Measurements from ENCODE around the gene CLCN7.
"Not testable (repeated sequence)": the region's sequence is repeated elsewhere in the genome, so short reads cannot be mapped to it uniquely, and the experiment has no call there.

Gene CLCN7

GRCh38 chr16:1446296-1447080 lies 28.3 kb downstream of the CLCN7 start:
- in situ Hi-C loops (cut with MboI; ENCODE audit: low sequenced_read_pairs): no loop called here

- in situ Hi-C loops (cut with MboI; ENCODE audit: low sequenced_read_pairs): no loop called here
Measured at GRCh38 chr16:1445518-1446203, 29.2 kb downstream of the CLCN7 start.

- in situ Hi-C loops (cut with MboI; ENCODE audit: low sequenced_read_pairs): no loop called here
Measured at GRCh38 chr16:1444730-1445517, 29.9 kb downstream of the CLCN7 start.

GRCh38 chr16:1443980-1444729 lies 30.7 kb downstream of the CLCN7 start, which contains the start of gene CCDC154:
TSS of gene CCDC154 (minus strand) at chr16:1444556. CDS start at chr16:1444322, 234 bp downstream.
- in situ Hi-C loops (cut with MboI; ENCODE audit: low sequenced_read_pairs): no loop called here

GRCh38 chr16:1443403-1443973 lies 31.3 kb downstream of the CLCN7 start:
- in situ Hi-C loops (cut with MboI; ENCODE audit: low sequenced_read_pairs): no loop called here

- in situ Hi-C loops (cut with MboI; ENCODE audit: low sequenced_read_pairs): no loop called here
Measured at GRCh38 chr16:1442697-1443096, 32.1 kb downstream of the CLCN7 start.

GRCh38 chr16:1441391-1441829 lies 33.4 kb downstream of the CLCN7 start:
- in situ Hi-C loops (cut with MboI; ENCODE audit: low sequenced_read_pairs): no loop called here

GRCh38 chr16:1439699-1440074 lies 35.1 kb downstream of the CLCN7 start:
- in situ Hi-C loops (cut with MboI; ENCODE audit: low sequenced_read_pairs): not testable (repeated sequence)

GRCh38 chr16:1439058-1439698 lies 35.6 kb downstream of the CLCN7 start:
- in situ Hi-C loops (cut with MboI; ENCODE audit: low sequenced_read_pairs): no loop called here

GRCh38 chr16:1438229-1439057 lies 36.4 kb downstream of the CLCN7 start:
- in situ Hi-C loops (cut with MboI; ENCODE audit: low sequenced_read_pairs): no loop called here

GRCh38 chr16:1437606-1438005 lies 37.2 kb downstream of the CLCN7 start:
- in situ Hi-C loops (cut with MboI; ENCODE audit: low sequenced_read_pairs): no loop called here

GRCh38 chr16:1436731-1437355 lies 38.0 kb downstream of the CLCN7 start:
- in situ Hi-C loops (cut with MboI; ENCODE audit: low sequenced_read_pairs): no loop called here

GRCh38 chr16:1435921-1436697 lies 38.7 kb downstream of the CLCN7 start:
- in situ Hi-C loops (cut with MboI; ENCODE audit: low sequenced_read_pairs): no loop called here

- in situ Hi-C loops (cut with MboI; ENCODE audit: low sequenced_read_pairs): no loop called here
Measured at GRCh38 chr16:1434644-1435592, 39.9 kb downstream of the CLCN7 start.

GRCh38 chr16:1433756-1434155 lies 41.1 kb downstream of the CLCN7 start:
- in situ Hi-C loops (cut with MboI; ENCODE audit: low sequenced_read_pairs): no loop called here

GRCh38 chr16:1433263-1433560 lies 41.6 kb downstream of the CLCN7 start:
- in situ Hi-C loops (cut with MboI; ENCODE audit: low sequenced_read_pairs): no loop called here
